ENCODE results near the gene KCNJ3. TPM values are rescaled to one million over a fixed set of nuclear protein-coding genes. Genes with fewer than 3 reads are reported as not detected.

Gene KCNJ3
- total and polyA plus RNA-seq, 3 donors from 2014 or later, result 0.30 to 1.7 (median 0.71) TPM

DNA sequence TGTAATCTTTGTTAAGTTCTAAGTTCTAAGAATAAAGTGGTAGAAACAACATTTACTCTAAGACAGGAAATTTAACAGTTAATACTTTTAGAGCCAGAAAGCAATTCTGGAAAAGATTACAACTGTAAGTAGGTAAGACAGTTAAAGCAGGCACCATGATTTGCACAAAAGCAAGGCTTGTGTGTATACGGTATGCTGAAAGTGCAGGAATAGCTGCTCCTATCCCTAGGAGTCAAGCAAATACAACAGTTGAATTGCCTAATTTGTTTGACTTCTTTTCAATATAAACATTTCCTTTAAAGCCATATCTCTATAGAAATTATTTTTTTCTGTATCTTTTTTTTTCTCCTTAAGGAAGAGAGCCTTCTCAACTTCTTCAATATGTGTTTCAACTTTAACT lies 116.4 kb downstream of the KCNJ3 start:
- Histone ChIP-seq H3K36me3 (ENCODE audit: low read depth, missing control alignments) (no peaks in the 10 kb centered on the region), H3K27ac (no peak overlapping the region), H3K4me1 (no peaks in the 10 kb centered on the region), H3K27me3 (no peaks in the 10 kb centered on the region), H3K4me3 (no peak overlapping the region), H3K9me3 (no peaks in the 10 kb centered on the region)
- DNase-seq, result no peak
- TF ChIP-seq POLR2A (IDR thresholded peaks at IDR 0.05), result no peak
- TF ChIP-seq, protein P1, sequence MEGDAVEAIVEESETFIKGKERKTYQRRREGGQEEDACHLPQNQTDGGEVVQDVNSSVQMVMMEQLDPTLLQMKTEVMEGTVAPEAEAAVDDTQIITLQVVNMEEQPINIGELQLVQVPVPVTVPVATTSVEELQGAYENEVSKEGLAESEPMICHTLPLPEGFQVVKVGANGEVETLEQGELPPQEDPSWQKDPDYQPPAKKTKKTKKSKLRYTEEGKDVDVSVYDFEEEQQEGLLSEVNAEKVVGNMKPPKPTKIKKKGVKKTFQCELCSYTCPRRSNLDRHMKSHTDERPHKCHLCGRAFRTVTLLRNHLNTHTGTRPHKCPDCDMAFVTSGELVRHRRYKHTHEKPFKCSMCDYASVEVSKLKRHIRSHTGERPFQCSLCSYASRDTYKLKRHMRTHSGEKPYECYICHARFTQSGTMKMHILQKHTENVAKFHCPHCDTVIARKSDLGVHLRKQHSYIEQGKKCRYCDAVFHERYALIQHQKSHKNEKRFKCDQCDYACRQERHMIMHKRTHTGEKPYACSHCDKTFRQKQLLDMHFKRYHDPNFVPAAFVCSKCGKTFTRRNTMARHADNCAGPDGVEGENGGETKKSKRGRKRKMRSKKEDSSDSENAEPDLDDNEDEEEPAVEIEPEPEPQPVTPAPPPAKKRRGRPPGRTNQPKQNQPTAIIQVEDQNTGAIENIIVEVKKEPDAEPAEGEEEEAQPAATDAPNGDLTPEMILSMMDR (IDR thresholded peaks at IDR 0.05), result no peak
- WGBS, 2 donors, result 69 to 77% methylated on average over 1 of the region's 1 CpG
- intact Hi-C loops (cut with DNase I; ENCODE audit: low total_unique reads), result no loop called here

- Histone ChIP-seq H3K36me3 (ENCODE audit: low read depth, missing control alignments) (no peaks in the 10 kb centered on the region), H3K27me3 (no peaks in the 10 kb centered on the region), H3K4me3 (no peak overlapping the region), H3K4me1 (no peaks in the 10 kb centered on the region), H3K27ac (no peak overlapping the region), H3K9me3 (no peaks in the 10 kb centered on the region)
- DNase-seq, result no peak
- TF ChIP-seq, protein P1 (IDR thresholded peaks at IDR 0.05), result no peak
- TF ChIP-seq POLR2A (IDR thresholded peaks at IDR 0.05), result no peak
- intact Hi-C loops (cut with DNase I; ENCODE audit: low total_unique reads), result no loop called here
- 65 to 96% methylated on average over 2 of the region's 2 CpGs for WGBS, 2 donors
These were observed 126.9 kb downstream of the KCNJ3 start for GRCh38 chr2:154825358-154825757.

DNA sequence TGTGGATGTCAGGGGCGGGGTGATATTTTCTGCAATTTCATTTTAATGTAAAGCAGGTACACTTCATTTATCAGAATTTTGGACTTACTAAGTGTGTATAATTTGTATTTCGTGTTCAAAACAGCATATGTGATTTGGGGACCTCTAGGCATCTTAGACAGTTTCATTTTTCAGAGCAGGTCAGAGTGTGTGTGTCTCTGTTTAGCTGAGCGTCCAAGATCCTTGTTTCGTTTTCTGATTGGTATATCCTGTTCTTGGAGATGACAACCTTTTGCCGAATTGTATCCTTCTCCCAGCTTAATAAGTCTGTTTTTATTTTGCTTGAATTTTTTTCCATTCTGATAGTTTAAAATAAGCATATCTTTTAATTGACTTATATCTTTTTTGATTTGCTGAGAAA lies 128.3 kb downstream of the KCNJ3 start:
- DNase-seq, result no peak
- no peaks in the 10 kb centered on the region for H3K27me3 ChIP-seq
- no peak overlapping the region for H3K27ac ChIP-seq
- no peaks in the 10 kb centered on the region for H3K36me3 ChIP-seq (ENCODE audit: low read depth, missing control alignments)
- WGBS, 2 donors, result 60 to 64% methylated on average over 5 of the region's 5 CpGs
- H3K4me3 ChIP-seq, result no peak overlapping the region
- no peaks in the 10 kb centered on the region for H3K4me1 ChIP-seq
- H3K9me3 ChIP-seq, result no peaks in the 10 kb centered on the region
- no peak for TF ChIP-seq POLR2A (IDR thresholded peaks at IDR 0.05)
- TF ChIP-seq, protein P1 (IDR thresholded peaks at IDR 0.05), result no peak
- intact Hi-C loops (cut with DNase I; ENCODE audit: low total_unique reads), result no loop called here

- no peak overlapping the region for H3K4me3 ChIP-seq
- intact Hi-C loops (cut with DNase I; ENCODE audit: low total_unique reads), result no loop called here
- no peak overlapping the region for H3K27ac ChIP-seq
- no peak for DNase-seq
- no peaks in the 10 kb centered on the region for H3K9me3 ChIP-seq
- TF ChIP-seq, protein P1 (IDR thresholded peaks at IDR 0.05), result no peak
- TF ChIP-seq POLR2A (IDR thresholded peaks at IDR 0.05), result no peak
- H3K36me3 ChIP-seq (ENCODE audit: low read depth, missing control alignments), result no peaks in the 10 kb centered on the region
- WGBS, 2 donors, result 43 to 56% methylated on average over 1 of the region's 1 CpG
- no peaks in the 10 kb centered on the region for H3K4me1 ChIP-seq
- no peaks in the 10 kb centered on the region for H3K27me3 ChIP-seq
These were observed 128.8 kb downstream of the KCNJ3 start for GRCh38 chr2:154827286-154827685.

GRCh38 chr2:154832711-154833110 lies 134.2 kb downstream of the KCNJ3 start:
- Histone ChIP-seq H3K36me3 (ENCODE audit: low read depth, missing control alignments) (no peaks in the 10 kb centered on the region), H3K4me1 (no peaks in the 10 kb centered on the region), H3K9me3 (no peaks in the 10 kb centered on the region), H3K27ac (no peak overlapping the region), H3K27me3 (no peaks in the 10 kb centered on the region), H3K4me3 (no peak overlapping the region)
- WGBS, 2 donors, result 89 to 92% methylated on average over 2 of the region's 2 CpGs
- DNase-seq, result no peak
- TF ChIP-seq, protein P1 (IDR thresholded peaks at IDR 0.05), result no peak
- TF ChIP-seq POLR2A (IDR thresholded peaks at IDR 0.05), result no peak
- intact Hi-C loops (cut with DNase I; ENCODE audit: low total_unique reads), result no loop called here
